GM19025 (cell line): ENCODE data around the gene ATG3.
A peak's percentile ranks its signal among the peaks of the same experiment; 100 is the strongest.
"Not testable (repeated sequence)": the region's sequence is repeated elsewhere in the genome, so short reads cannot be mapped to it uniquely, and the experiment has no call there.

Experiments
- ATAC-seq: cut with Tn5 transposase; IDR thresholded peaks from one replicate; pipeline ENCODE4 v1.9.1; 2021; ENCODE audit warnings: mild to moderate bottlenecking, low read depth, moderate library complexity; ENCODE audit not compliant: unreplicated experiment

Gene ATG3

GRCh38 chr3:112564247-112564939, 2.6 kb upstream of the ATG3 start:
- ATAC-seq = not testable (repeated sequence)

DNA sequence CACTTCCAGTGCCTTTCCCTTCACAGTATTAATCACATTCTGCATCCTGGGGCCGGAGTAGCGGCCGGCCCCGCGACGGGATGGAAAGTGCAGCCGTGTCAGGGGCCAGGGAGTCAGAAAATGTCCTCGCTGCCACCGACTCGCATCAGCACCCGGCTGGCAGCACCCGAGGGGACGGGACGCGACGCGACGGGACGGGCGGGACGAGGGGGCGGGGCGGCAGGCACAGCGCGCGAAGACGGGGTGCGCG, 353 bp downstream of the ATG3 start:
- ATAC-seq = peak; percentile 41

- ATAC-seq = peak; percentile 8
Measured at GRCh38 chr3:112560721-112561483, 860 bp downstream of the ATG3 start.

DNA sequence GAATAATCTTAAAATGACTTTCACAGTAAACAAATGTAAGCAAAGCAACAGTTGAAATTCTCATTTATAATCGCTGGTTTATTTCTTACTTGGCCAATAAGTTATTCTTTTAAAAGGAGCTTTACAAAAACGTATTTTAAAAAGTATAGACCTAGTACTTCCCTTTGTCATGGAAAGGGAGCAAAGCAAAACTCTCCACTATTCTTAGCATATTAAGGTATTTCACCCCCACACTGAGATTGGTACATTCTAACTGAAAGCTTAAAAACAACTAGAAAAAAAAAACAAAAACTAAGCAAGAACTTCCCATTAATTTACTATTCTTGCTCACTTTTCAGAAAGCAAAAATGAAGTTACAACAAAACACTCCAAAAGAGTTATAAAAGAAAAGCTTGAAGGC, 1.5 kb downstream of the ATG3 start:
- ATAC-seq = no peak

- no peak for ATAC-seq
Measured at GRCh38 chr3:112557976-112558375, 3.8 kb downstream of the ATG3 start.

DNA sequence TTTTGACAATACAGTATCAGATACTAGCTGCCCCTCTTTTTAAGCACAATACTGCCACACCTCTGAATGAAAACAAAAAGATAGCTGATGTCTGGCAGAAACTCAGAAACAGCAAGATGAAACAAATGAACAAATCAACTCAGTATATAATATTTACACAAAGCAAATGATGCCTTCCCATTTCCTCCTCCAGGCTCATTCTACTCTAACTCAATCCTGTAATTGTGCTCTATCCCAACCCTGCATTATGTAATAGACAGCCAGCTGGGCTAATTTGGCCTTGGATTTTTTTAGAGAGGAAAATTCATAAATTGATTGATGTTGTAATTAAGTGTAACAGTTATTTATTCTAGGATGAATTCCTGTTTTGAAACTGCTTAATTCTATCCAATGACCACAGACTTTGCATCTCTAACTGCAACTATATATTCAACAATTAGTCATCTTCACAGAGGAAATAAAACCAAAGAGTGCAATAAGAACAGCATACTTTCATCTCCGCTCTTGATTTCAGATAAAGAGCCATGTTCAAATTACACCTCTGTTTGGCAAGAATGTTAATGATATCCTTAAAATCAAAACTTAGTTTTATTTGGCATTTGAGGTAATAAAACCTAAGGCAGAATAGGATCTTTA, 6.1 kb downstream of the ATG3 start:
- ATAC-seq = no peak

DNA sequence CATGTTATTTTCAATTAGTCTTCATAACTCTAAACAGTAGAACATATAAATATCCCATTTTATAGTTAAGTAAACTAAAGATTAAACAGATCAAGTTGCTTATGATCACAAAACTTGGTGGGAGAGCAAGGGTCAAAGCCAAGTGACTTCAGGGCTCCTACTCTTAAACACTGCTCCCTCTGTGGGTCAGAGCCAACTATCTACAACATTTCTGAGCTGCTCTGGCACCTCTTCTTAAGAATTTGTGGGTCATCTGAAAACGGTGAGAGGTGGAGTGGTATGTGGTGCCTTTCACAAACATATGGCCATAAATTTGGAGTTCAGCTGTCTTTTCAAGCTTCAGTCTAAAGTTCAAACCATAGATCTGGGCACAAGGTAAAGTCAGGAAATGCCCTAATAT, 10.9 kb downstream of the ATG3 start:
- no peak for ATAC-seq

GRCh38 chr3:112546216-112546759, 15.5 kb downstream of the ATG3 start:
- ATAC-seq = no peak

DNA sequence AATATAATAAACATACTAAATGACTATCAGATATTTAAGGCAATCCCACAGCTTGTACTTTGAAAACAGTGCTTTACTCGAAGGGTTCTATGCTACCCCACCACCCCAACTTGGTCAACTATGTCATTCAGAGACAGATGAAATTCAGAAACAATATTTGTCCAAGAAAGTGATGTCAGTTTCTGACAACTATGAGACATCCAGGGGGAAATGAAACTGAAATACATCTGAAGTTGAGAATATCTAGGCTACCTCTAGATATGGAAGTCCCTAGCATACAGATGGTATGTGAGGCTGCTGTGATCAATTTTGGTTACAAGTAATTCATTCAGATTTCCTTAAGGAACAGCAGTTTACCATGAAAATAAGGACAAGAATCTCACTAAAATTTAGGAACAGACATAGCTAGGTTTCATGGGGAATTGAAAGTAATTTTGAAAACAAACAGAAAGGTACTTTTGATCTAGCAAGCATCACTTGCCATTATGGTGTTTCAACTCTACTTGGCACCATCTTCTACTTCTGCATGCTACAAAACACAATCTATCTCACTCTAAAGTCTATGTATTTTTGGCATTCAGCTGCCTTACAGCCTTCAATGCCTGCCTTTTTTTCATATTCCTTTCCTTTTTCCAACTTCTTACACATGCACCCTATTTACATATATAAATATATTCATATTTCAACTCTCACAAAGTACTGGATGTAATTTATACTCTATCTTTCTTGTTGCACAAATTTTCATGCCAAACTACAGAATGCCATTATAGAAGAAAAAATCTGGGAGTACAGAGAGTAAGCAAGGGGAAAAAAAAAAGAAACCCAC, 21.7 kb downstream of the ATG3 start:
- ATAC-seq = peak; percentile 92

- no peak for ATAC-seq
Measured at GRCh38 chr3:112531358-112531781, 30.4 kb downstream of the ATG3 start.

GRCh38 chr3:112530573-112530972, 31.2 kb downstream of the ATG3 start:
- ATAC-seq = no peak

DNA sequence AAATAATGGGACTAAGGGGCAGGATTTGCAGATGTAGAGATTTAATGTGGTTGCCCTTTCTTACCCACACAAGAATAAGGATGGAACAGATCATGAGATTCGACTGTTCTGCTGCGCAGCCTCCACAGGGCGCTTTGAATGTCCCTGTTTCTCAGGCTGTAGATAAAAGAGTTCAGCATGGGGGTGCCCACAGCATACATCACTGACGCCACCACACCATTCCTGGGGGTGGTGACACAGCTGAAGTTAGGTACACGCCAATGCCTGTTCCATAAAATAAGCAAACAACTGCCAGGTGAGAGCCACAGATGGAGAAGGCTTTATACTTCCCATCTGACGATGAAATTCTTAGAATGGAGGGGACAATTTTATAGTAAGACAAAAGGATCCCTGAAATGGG, 37.6 kb downstream of the ATG3 start:
- ATAC-seq = not testable (repeated sequence)

DNA sequence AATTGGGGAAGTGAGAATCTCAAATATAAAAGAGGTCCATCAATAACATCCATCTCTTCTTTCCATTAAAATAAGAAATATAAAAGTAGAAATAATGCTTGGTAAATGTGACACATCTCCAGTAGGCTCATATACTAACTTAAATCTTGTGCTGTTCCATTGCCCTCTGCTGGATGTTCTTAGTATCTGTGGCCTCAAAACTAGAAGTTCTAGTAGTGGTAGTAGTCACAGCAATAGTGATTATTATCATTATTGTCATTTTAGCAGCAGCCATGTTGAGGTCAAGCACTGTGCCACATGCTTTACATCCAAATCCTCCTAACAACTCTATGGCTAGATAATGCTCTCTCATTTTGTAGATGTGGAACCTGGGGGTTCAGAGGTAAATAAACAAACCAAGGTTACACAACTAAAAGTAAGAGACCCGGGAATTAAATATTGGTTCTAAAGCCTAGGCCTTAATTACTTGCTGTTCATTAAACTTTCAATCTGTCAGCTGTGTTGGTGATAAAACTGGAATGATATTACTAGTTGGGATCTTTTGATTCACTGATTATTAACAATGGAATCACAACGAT, 42.2 kb downstream of the ATG3 start:
- no peak for ATAC-seq

- ATAC-seq = not testable (repeated sequence)
Measured at GRCh38 chr3:112518970-112519369, 42.8 kb downstream of the ATG3 start.

DNA sequence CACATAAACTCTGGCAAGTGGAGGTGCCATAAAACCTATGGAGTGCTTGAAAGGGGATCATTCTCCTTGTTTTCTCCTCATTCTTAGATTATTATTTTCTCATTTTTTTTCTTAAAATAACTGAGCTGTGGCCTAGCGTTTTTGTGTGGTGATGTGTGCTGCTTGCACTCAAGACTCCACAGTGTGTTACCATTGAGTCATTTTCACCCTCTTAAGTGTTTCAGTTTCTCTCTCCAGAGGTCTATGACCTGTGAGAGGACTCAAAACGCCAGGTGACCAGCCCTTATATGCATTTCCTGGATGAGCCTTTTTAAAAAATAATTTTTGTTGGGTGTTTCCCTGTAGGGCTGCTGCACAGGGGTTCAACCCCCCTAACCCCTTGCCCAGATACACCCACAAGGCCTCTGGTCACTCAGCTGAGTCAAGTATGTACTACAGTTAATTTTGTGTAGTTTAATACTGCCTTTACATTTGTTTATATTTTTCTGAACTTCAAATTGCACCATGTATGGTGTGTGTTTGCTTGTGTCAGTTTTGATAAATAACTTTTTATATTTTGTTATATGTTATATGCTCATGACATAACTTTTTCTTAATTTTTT, 47.1 kb downstream of the ATG3 start:
- ATAC-seq = peak; percentile 98

GRCh38 chr3:112512320-112512719, 49.4 kb downstream of the ATG3 start:
- ATAC-seq = no peak

DNA sequence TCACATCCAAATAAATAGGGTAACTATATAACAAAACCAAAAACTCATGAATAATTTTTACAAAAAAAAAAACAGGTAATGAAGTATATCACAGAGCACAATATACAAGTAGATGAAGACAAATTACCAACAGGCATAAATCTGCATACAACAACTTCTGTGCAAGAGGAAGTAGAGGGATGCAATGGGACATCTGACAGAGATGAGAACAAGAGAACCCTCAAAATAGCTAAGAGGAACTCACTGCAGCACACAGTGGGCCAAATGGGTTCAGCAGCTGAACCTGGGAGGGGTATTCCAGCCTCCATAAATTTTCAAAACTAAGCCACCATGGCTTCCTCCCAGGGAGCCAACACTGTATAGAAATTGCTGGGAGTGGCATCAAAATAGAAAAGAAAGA, 52.9 kb downstream of the ATG3 start:
- ATAC-seq = no peak

DNA sequence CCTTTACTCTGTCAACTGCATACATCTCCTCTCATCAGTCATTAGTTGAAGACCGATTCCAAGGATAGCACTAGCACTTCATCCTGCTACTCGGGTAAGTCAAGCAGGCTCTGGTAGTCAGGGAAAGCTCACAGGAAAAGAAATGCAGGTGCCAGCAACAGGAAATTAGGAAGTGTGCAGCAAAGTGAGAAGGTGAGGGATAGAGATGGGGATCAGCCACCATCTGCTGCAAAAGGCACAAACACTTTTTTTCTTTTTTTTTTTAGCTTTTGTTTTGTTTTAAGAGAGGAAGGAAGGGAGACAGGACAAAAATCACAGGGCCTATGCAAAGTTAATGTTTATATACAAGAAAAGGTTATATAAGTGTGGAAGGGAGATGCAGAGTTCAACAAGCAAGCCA, 53.5 kb downstream of the ATG3 start:
- no peak for ATAC-seq

DNA sequence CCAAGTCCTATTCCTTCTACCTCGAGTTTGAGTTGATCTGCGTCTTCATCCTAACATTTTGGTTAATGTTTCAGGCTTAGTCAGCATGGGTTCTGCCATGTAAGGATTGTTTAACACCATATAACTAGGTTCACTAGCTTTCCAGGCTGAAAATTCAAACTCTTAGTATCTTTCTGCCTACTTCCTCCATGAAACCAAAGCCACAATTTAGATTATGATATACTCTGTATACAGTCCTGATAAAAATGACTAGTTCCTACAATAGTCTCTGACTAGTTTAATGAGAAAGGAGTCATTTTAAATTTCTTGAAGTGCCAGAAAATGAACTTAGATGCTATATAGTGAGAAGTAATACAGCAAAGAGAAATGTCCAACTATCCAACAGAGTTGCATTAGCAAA, 55.9 kb downstream of the ATG3 start:
- ATAC-seq = no peak

DNA sequence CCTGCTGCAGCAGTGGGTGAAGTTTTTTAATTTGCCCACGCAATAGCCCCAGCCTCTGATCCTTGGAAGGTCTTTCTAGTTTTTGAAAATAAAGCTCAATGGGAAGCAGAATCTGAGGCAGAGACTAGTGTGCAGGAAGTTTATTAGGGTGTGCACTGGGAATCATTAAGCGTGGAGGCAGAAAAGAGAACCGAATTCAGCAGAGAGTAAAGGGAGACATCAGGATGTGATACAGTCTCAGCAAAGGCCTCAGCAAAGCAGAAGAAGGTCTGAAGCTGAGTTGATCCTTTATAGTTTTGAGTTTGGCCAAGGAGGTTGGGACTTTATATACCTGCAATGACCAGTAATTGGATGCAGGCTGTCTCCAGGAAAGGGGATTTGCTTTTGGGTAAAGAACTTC, 57.6 kb downstream of the ATG3 start:
- ATAC-seq = no peak
